ENCODE measurements around the gene KCNIP3.

The KCNIP3 gene

DNA sequence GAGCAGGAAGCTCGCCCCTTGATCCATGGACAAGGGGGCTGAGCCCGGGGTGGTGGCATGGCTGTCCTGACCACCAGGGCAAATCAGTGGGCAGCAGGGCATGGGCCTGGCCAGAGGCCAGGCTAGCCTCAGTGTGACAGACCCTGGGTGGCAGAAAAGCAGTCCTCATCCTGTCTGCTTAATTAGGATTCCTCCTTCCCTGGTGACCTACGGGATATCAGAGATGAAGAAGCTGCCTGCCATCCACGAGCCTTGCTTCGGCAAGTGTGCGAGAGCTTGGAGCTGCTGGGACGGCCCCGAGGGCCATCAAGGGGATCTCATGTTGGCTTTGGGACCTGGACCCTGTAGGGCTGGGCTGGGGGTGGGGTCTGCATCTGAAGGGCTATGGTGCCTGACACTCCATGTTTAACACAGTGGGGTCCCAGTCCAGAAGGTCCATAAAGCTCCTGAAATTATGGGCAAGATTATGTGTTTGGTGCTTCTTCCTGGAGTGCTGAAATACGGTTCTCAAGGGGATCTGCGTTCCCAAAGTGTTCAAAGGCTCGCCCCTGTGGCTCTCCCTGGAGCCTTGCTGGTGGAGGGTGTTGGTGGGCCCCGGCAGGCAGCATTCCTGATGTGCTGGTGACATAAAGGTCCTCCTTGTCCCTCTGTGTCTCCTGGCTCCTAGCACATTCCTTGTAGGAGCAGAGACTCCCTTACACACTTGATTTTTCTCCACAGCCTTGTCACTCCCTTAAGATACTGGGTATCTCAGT lies 52.6 kb downstream of the KCNIP3 start:
- POLR2A ChIA-PET = interaction anchor here (1.2 kb wide), 1 partner anchor 52 kb away, joined by 5 read pairs; the partner anchor contains the start of gene FAHD2A
- no peak for DNase-seq (ENCODE audit: extremely low spot score)
- TF ChIP-seq SP1 (IDR thresholded peaks at IDR 0.05) = no peak
- TF ChIP-seq L3MBTL2 (conservative IDR thresholded peaks at IDR 0.05) = no peak
- TF ChIP-seq HDGF (IDR thresholded peaks at IDR 0.05; ENCODE audit: borderline replicate concordance) = no peak
- TF ChIP-seq FOXA1 (IDR thresholded peaks at IDR 0.05) = no peak
- TF ChIP-seq LEF1 (IDR thresholded peaks at IDR 0.05; ENCODE audit: borderline replicate concordance) = no peak
- no peak for TF ChIP-seq CTBP1 (IDR thresholded peaks at IDR 0.05; ENCODE audit: borderline replicate concordance)
- no peak for TF ChIP-seq ARNT (IDR thresholded peaks at IDR 0.05)
- no peak for TF ChIP-seq ZNF384 (IDR thresholded peaks at IDR 0.05)
- no peak for TF ChIP-seq TARDBP (IDR thresholded peaks at IDR 0.05)
- TF ChIP-seq SUZ12 (IDR thresholded peaks at IDR 0.05) = no peak
- no peak for TF ChIP-seq NFRKB (IDR thresholded peaks at IDR 0.05)
- no peak for TF ChIP-seq FOXK2 (IDR thresholded peaks at IDR 0.05)
- TF ChIP-seq, protein P1, sequence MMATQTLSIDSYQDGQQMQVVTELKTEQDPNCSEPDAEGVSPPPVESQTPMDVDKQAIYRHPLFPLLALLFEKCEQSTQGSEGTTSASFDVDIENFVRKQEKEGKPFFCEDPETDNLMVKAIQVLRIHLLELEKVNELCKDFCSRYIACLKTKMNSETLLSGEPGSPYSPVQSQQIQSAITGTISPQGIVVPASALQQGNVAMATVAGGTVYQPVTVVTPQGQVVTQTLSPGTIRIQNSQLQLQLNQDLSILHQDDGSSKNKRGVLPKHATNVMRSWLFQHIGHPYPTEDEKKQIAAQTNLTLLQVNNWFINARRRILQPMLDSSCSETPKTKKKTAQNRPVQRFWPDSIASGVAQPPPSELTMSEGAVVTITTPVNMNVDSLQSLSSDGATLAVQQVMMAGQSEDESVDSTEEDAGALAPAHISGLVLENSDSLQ (IDR thresholded peaks at IDR 0.05) = no peak
- no peak for TF ChIP-seq BHLHE40 (IDR thresholded peaks at IDR 0.05; ENCODE audit: borderline replicate concordance)
- no peak for TF ChIP-seq FOXM1 (IDR thresholded peaks at IDR 0.05; ENCODE audit: borderline replicate concordance)
- TF ChIP-seq ELF4 (IDR thresholded peaks at IDR 0.05) = no peak
- CTCF ChIA-PET = interaction anchor here (0.7 to 1.3 kb wide), 2 partner anchors 16 to 39 kb away, joined by 4 to 7 read pairs; no protein-coding TSS in a partner anchor

DNA sequence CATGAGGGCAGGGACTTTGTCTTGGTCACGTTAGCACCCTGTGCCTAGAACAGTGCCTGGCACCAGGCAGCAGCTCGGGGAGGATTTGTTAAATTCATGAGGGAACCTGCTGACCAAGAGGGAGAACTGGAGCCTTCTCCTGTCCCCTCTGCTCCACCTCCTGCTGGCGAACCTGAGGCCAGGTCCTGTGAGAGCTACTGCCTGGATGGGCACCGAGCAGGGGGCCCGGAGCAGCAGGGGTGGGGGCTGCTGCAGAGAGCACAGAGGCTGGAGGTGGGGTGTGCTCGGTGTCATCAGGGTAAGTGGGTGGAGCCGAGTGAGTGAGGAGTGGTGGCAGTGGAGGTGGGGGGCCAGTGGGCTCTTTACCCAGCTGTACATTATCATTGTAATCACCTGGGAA lies 53.2 kb downstream of the KCNIP3 start:
- no peak for DNase-seq (ENCODE audit: extremely low spot score)
- TF ChIP-seq HDGF (IDR thresholded peaks at IDR 0.05; ENCODE audit: borderline replicate concordance) (no peak), SP1 (IDR thresholded peaks at IDR 0.05) (no peak), ZNF384 (IDR thresholded peaks at IDR 0.05) (no peak), FOXK2 (IDR thresholded peaks at IDR 0.05) (no peak), NFRKB (IDR thresholded peaks at IDR 0.05) (no peak), SUZ12 (IDR thresholded peaks at IDR 0.05) (no peak), FOXM1 (IDR thresholded peaks at IDR 0.05; ENCODE audit: borderline replicate concordance) (no peak), LEF1 (IDR thresholded peaks at IDR 0.05; ENCODE audit: borderline replicate concordance) (no peak), ARNT (IDR thresholded peaks at IDR 0.05) (no peak), L3MBTL2 (conservative IDR thresholded peaks at IDR 0.05) (no peak), ELF4 (IDR thresholded peaks at IDR 0.05) (no peak), FOXA1 (IDR thresholded peaks at IDR 0.05) (no peak), TARDBP (IDR thresholded peaks at IDR 0.05) (no peak), BHLHE40 (IDR thresholded peaks at IDR 0.05; ENCODE audit: borderline replicate concordance) (no peak), CTBP1 (IDR thresholded peaks at IDR 0.05; ENCODE audit: borderline replicate concordance) (no peak)
- TF ChIP-seq, protein P1 (IDR thresholded peaks at IDR 0.05) = no peak
- ChIA-PET POLR2A (no interaction called here), CTCF (no interaction called here)

GRCh38 chr2:95350774-95351597 lies 53.8 kb downstream of the KCNIP3 start:
- ChIA-PET CTCF (no interaction called here), POLR2A (no interaction called here)
- DNase-seq (ENCODE audit: extremely low spot score) = no peak
- TF ChIP-seq LEF1 (IDR thresholded peaks at IDR 0.05; ENCODE audit: borderline replicate concordance) (no peak), SP1 (IDR thresholded peaks at IDR 0.05) (no peak), ZNF384 (IDR thresholded peaks at IDR 0.05) (no peak), TARDBP (IDR thresholded peaks at IDR 0.05) (no peak), FOXM1 (IDR thresholded peaks at IDR 0.05; ENCODE audit: borderline replicate concordance) (no peak), FOXA1 (IDR thresholded peaks at IDR 0.05) (no peak), CTBP1 (IDR thresholded peaks at IDR 0.05; ENCODE audit: borderline replicate concordance) (no peak), ELF4 (IDR thresholded peaks at IDR 0.05) (no peak), ARNT (IDR thresholded peaks at IDR 0.05) (no peak), L3MBTL2 (conservative IDR thresholded peaks at IDR 0.05) (no peak), HDGF (IDR thresholded peaks at IDR 0.05; ENCODE audit: borderline replicate concordance) (no peak), NFRKB (IDR thresholded peaks at IDR 0.05) (no peak), SUZ12 (IDR thresholded peaks at IDR 0.05) (no peak), FOXK2 (IDR thresholded peaks at IDR 0.05) (no peak), BHLHE40 (IDR thresholded peaks at IDR 0.05; ENCODE audit: borderline replicate concordance) (no peak)
- TF ChIP-seq, protein P1 (IDR thresholded peaks at IDR 0.05) = no peak

GRCh38 chr2:95351598-95351915 lies 54.4 kb downstream of the KCNIP3 start:
- ChIA-PET CTCF (no interaction called here), POLR2A (no interaction called here)

GRCh38 chr2:95352310-95353054 lies 55.3 kb downstream of the KCNIP3 start:
- no peak for DNase-seq (ENCODE audit: extremely low spot score)
- TF ChIP-seq SP1 (IDR thresholded peaks at IDR 0.05) (no peak), L3MBTL2 (conservative IDR thresholded peaks at IDR 0.05) (no peak), LEF1 (IDR thresholded peaks at IDR 0.05; ENCODE audit: borderline replicate concordance) (no peak), ARNT (IDR thresholded peaks at IDR 0.05) (no peak), ZNF384 (IDR thresholded peaks at IDR 0.05) (no peak), NFRKB (IDR thresholded peaks at IDR 0.05) (no peak), HDGF (IDR thresholded peaks at IDR 0.05; ENCODE audit: borderline replicate concordance) (no peak), SUZ12 (IDR thresholded peaks at IDR 0.05) (no peak), FOXA1 (IDR thresholded peaks at IDR 0.05) (no peak), FOXM1 (IDR thresholded peaks at IDR 0.05; ENCODE audit: borderline replicate concordance) (no peak), CTBP1 (IDR thresholded peaks at IDR 0.05; ENCODE audit: borderline replicate concordance) (no peak), TARDBP (IDR thresholded peaks at IDR 0.05) (no peak), ELF4 (IDR thresholded peaks at IDR 0.05) (no peak), FOXK2 (IDR thresholded peaks at IDR 0.05) (no peak), BHLHE40 (IDR thresholded peaks at IDR 0.05; ENCODE audit: borderline replicate concordance) (no peak)
- TF ChIP-seq, protein P1 (IDR thresholded peaks at IDR 0.05) = no peak
- CTCF ChIA-PET = no interaction called here
- POLR2A ChIA-PET = no interaction called here

More at GRCh38 chr2:95351598-95351915, 54.4 kb downstream of the KCNIP3 start:
- no peak for TF ChIP-seq SUZ12 (IDR thresholded peaks at IDR 0.05)
- TF ChIP-seq ELF4 (IDR thresholded peaks at IDR 0.05) = no peak
- no peak for DNase-seq (ENCODE audit: extremely low spot score)
